Astrocyte (in vitro differentiated cells and primary cell): ENCODE results near the gene CCDC107. TPM values are rescaled to one million over a fixed set of nuclear protein-coding genes. Genes with fewer than 3 reads are reported as not detected.

Experiments used
- DNase-seq: peaks from one replicate; pipeline ENCODE4 v3.0.0-alpha.2; 2010; ENCODE audit warnings: low read depth
- FAIRE-seq: peaks from 2 replicates; lab custom pipeline; 2011; peaks lifted over from hg19 to GRCh38; lab: Jason Lieb, UNC
- H2AFZ ChIP-seq: 2 replicates; pipeline ENCODE4 v1.6.0; 2012; ENCODE audit warnings: low read depth, low read length, inconsistent platforms
- H3K27ac ChIP-seq: 2 replicates; pipeline ENCODE4 v1.5.1; 2011; ENCODE audit warnings: low read depth, low read length, inconsistent platforms
- H3K27me3 ChIP-seq: 2 replicates; pipeline ENCODE4 v1.6.0; 2011; ENCODE audit warnings: low read length, inconsistent platforms; ENCODE audit not compliant: insufficient read depth
- H3K36me3 ChIP-seq: 2 replicates; pipeline ENCODE4 v1.5.1; 2011; ENCODE audit warnings: low read length, inconsistent platforms; ENCODE audit not compliant: insufficient read depth
- H3K4me1 ChIP-seq: 2 replicates; pipeline ENCODE4 v1.5.1; 2011; ENCODE audit warnings: low read length, inconsistent platforms; ENCODE audit not compliant: insufficient read depth
- H3K4me2 ChIP-seq: 2 replicates; pipeline ENCODE4 v1.6.0; 2012; ENCODE audit warnings: low read length, inconsistent platforms
- H3K4me3 ChIP-seq: 2 replicates; pipeline ENCODE4 v1.5.1; 2011; ENCODE audit warnings: low read depth, mild to moderate bottlenecking, low read length, inconsistent platforms; ENCODE audit not compliant: insufficient read depth
- H3K79me2 ChIP-seq: 2 replicates; pipeline ENCODE4 v1.6.0; 2012; ENCODE audit warnings: mild to moderate bottlenecking, low read length, inconsistent platforms; ENCODE audit not compliant: insufficient read depth
- H3K9ac ChIP-seq: 2 replicates; pipeline ENCODE4 v1.6.0; 2012; ENCODE audit warnings: mild to moderate bottlenecking, low read length, inconsistent platforms
- H3K9me3 ChIP-seq: 2 replicates; pipeline ENCODE4 v1.5.1; 2012; ENCODE audit warnings: low read depth, mild to moderate bottlenecking, low read length, inconsistent platforms; ENCODE audit not compliant: insufficient read depth
- H4K20me1 ChIP-seq: 2 replicates; pipeline ENCODE4 v1.6.0; 2012; ENCODE audit warnings: low read length, inconsistent platforms; ENCODE audit not compliant: insufficient read depth
- H3K27ac Mint-ChIP-seq: one replicate; pipeline ENCODE4 v1.8.0; 2021; ENCODE audit warnings: mild to moderate bottlenecking, mixed read lengths; ENCODE audit not compliant: unreplicated experiment
- H3K27me3 Mint-ChIP-seq: one replicate; pipeline ENCODE4 v1.8.0; 2021; ENCODE audit warnings: low read depth, mixed read lengths; ENCODE audit not compliant: unreplicated experiment
- H3K36me3 Mint-ChIP-seq: one replicate; pipeline ENCODE4 v1.8.0; 2021; ENCODE audit warnings: low read depth, mixed read lengths; ENCODE audit not compliant: unreplicated experiment
- H3K4me1 Mint-ChIP-seq: one replicate; pipeline ENCODE4 v1.8.0; 2021; ENCODE audit warnings: low read depth, mixed read lengths; ENCODE audit not compliant: unreplicated experiment
- H3K4me3 Mint-ChIP-seq: one replicate; pipeline ENCODE4 v1.8.0; 2021; ENCODE audit warnings: mild to moderate bottlenecking, moderate library complexity, mixed read lengths; ENCODE audit not compliant: unreplicated experiment
- H3K9me3 Mint-ChIP-seq: one replicate; pipeline ENCODE4 v1.8.0; 2021; ENCODE audit warnings: mild to moderate bottlenecking, mixed read lengths; ENCODE audit not compliant: unreplicated experiment
- CTCF ChIP-seq: IDR thresholded peaks from 2 replicates; pipeline ENCODE4 v1.5.1; 2011; ENCODE audit warnings: low read depth, mild to moderate bottlenecking, inconsistent platforms, low read length, moderate library complexity; ENCODE audit not compliant: insufficient read depth
- EZH2 ChIP-seq: IDR thresholded peaks from 2 replicates; pipeline ENCODE4 v1.6.1; 2012; ENCODE audit warnings: mild to moderate bottlenecking, low read length, inconsistent platforms; ENCODE audit not compliant: insufficient read depth
- total RNA-seq: library from RNA; stranded (reverse); gene quantifications from 2 replicates; pipeline ENCODE4 v1.2.1, GENCODE V29; 2021

The CCDC107 gene
- total RNA-seq, 1 donor from 2014 or later: 18.8 TPM

DNA sequence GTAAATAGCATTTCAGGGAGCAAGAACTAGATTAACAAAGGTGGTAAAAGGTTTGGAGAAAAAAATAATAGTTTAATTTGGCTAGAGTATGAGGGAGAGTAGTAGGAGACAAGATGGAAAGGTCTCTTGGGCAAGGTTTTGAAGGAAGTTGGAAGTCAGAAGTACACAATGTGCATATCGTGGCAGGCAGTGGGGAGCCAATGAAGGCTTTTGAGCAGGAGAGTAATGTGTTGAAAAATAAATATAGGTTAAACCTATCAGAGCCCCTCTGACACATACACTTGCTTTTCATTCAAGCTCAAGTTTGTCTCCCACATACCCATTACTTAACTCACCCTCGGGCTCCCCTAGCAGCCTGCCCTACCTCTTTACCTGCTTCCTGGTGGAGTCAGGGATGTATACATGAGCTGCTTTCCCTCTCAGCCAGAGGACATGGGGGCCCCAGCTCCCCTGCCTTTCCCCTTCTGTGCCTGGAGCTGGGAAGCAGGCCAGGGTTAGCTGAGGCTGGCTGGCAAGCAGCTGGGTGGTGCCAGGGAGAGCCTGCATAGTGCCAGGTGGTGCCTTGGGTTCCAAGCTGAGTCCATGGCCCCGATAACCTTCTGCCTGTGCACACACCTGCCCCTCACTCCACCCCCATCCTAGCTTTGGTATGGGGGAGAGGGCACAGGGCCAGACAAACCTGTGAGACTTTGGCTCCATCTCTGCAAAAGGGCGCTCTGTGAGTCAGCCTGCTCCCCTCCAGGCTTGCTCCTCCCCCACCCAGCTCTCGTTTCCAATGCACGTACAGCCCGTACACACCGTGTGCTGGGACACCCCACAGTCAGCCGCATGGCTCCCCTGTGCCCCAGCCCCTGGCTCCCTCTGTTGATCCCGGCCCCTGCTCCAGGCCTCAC is 15.3 kb downstream of the CCDC107 start, which contains the start of gene CA9:
CA9 (plus strand) TSS at position 797 of the 893 bp plus-strand sequence; CDS start at position 829, 32 bp downstream.
- H3K4me1 Mint-ChIP-seq: peaks cover 6% of the 10 kb centered on the region
- no peak for DNase-seq
- Histone ChIP-seq H3K9ac (no peak within 1 kb of the TSS), H3K27ac (no peak within 1 kb of the TSS), H3K9me3 (no peaks in the 10 kb centered on the region), H3K36me3 (no peaks in the 10 kb centered on the region), H3K79me2 (no peaks in the 10 kb centered on the region), H3K27me3 (peaks cover 11% of the 10 kb centered on the region), H3K4me2 (no peak within 1 kb of the TSS), H3K4me1 (peaks cover 22% of the 10 kb centered on the region), H2AFZ (no peak within 1 kb of the TSS), H3K4me3 (no peak within 1 kb of the TSS), H4K20me1 (no peaks in the 10 kb centered on the region)
- no peak within 1 kb of the TSS for H3K27ac Mint-ChIP-seq
- TF ChIP-seq EZH2 (no peak), CTCF (no peak)
- H3K27me3 Mint-ChIP-seq: peaks cover 20% of the 10 kb centered on the region
- no peaks in the 10 kb centered on the region for H3K36me3 Mint-ChIP-seq
- no peak for FAIRE-seq
- no peaks in the 10 kb centered on the region for H3K9me3 Mint-ChIP-seq
- H3K4me3 Mint-ChIP-seq: peak within 1 kb of the TSS; percentile 20

DNA sequence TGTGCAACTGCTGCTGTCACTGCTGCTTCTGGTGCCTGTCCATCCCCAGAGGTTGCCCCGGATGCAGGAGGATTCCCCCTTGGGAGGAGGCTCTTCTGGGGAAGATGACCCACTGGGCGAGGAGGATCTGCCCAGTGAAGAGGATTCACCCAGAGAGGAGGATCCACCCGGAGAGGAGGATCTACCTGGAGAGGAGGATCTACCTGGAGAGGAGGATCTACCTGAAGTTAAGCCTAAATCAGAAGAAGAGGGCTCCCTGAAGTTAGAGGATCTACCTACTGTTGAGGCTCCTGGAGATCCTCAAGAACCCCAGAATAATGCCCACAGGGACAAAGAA is 15.9 kb downstream of the CCDC107 start:
- peaks cover 20% of the 10 kb centered on the region for H3K27me3 Mint-ChIP-seq
- Histone ChIP-seq H3K4me3 (no peak overlapping the region), H3K4me2 (no peak overlapping the region), H3K27ac (no peak overlapping the region), H2AFZ (no peak overlapping the region), H4K20me1 (peaks cover under 1% of the 10 kb centered on the region), H3K36me3 (no peaks in the 10 kb centered on the region), H3K79me2 (no peaks in the 10 kb centered on the region), H3K9ac (no peak overlapping the region), H3K9me3 (no peaks in the 10 kb centered on the region), H3K27me3 (peaks cover 11% of the 10 kb centered on the region), H3K4me1 (peaks cover 20% of the 10 kb centered on the region)
- no peaks in the 10 kb centered on the region for H3K9me3 Mint-ChIP-seq
- no peak overlapping the region for H3K27ac Mint-ChIP-seq
- no peak for DNase-seq
- peak overlapping the region; percentile 20 for H3K4me3 Mint-ChIP-seq
- no peak for FAIRE-seq
- TF ChIP-seq CTCF: no peak
- TF ChIP-seq EZH2: no peak
- no peaks in the 10 kb centered on the region for H3K36me3 Mint-ChIP-seq
- peaks cover 6% of the 10 kb centered on the region for H3K4me1 Mint-ChIP-seq

GRCh38 chr9:35675204-35675603 is 17.1 kb downstream of the CCDC107 start:
- H3K4me2 ChIP-seq: peak overlapping the region; percentile 93
- no peaks in the 10 kb centered on the region for H3K9me3 ChIP-seq
- Mint-ChIP-seq H3K9me3 (no peaks in the 10 kb centered on the region), H3K27ac (no peak overlapping the region), H3K4me1 (peaks cover 2% of the 10 kb centered on the region), H3K36me3 (no peaks in the 10 kb centered on the region), H3K27me3 (peaks cover 20% of the 10 kb centered on the region), H3K4me3 (peak overlapping the region; percentile 73)
- DNase-seq: no peak
- H3K4me1 ChIP-seq: peaks cover 16% of the 10 kb centered on the region
- H2AFZ ChIP-seq: peak overlapping the region; percentile 98
- H3K79me2 ChIP-seq: no peaks in the 10 kb centered on the region
- TF ChIP-seq CTCF: no peak
- TF ChIP-seq EZH2: no peak
- peaks cover 11% of the 10 kb centered on the region for H3K27me3 ChIP-seq
- H3K36me3 ChIP-seq: no peaks in the 10 kb centered on the region
- peak overlapping the region; percentile 54 for H3K9ac ChIP-seq
- no peak for FAIRE-seq
- peak overlapping the region; percentile 48 for H3K4me3 ChIP-seq
- peaks cover 8% of the 10 kb centered on the region for H4K20me1 ChIP-seq
- H3K27ac ChIP-seq: no peak overlapping the region
